AG09309 (cell line): Measurements from ENCODE around the gene OR51M1.

ENCODE experiments used
- DNase-seq: peaks from one replicate; pipeline ENCODE4 v3.0.0-alpha.2; 2010; ENCODE audit warnings: low read depth
- H3K4me3 ChIP-seq: 2 replicates; pipeline ENCODE4 v1.5.1; 2011; ENCODE audit warnings: mild to moderate bottlenecking, low read depth, low read length, moderate library complexity; ENCODE audit not compliant: control insufficient read depth
- CTCF ChIP-seq: IDR thresholded peaks from 2 replicates; pipeline ENCODE4 v1.5.1; 2011; ENCODE audit warnings: mild to moderate bottlenecking, low read depth, low read length, inconsistent platforms; ENCODE audit not compliant: insufficient read depth, control insufficient read depth; ENCODE audit errors: missing control alignments

OR51M1 gene

GRCh38 chr11:5384335-5384734 is 723 bp downstream of the OR51M1 start:
- DNase-seq: no peak
- no peak overlapping the region for H3K4me3 ChIP-seq
- no peak for TF ChIP-seq CTCF

- DNase-seq: no peak
- TF ChIP-seq CTCF: no peak
- H3K4me3 ChIP-seq: no peak overlapping the region
Observed at GRCh38 chr11:5390210-5390609, 6.6 kb downstream of the OR51M1 start.

GRCh38 chr11:5394091-5394490 is 10.5 kb downstream of the OR51M1 start:
- no peak overlapping the region for H3K4me3 ChIP-seq
- no peak for DNase-seq
- no peak for TF ChIP-seq CTCF

GRCh38 chr11:5398936-5399335 is 15.3 kb downstream of the OR51M1 start:
- DNase-seq: no peak
- TF ChIP-seq CTCF: no peak
- no peak overlapping the region for H3K4me3 ChIP-seq

- DNase-seq: no peak
- no peak for TF ChIP-seq CTCF
- no peak overlapping the region for H3K4me3 ChIP-seq
Observed at GRCh38 chr11:5405173-5405572, 21.6 kb downstream of the OR51M1 start.

- DNase-seq: no peak
- TF ChIP-seq CTCF: no peak
- no peak overlapping the region for H3K4me3 ChIP-seq
Observed at GRCh38 chr11:5420993-5421392, 37.4 kb downstream of the OR51M1 start.

GRCh38 chr11:5421811-5422210 is 38.2 kb downstream of the OR51M1 start, which contains the start of gene OR51Q1:
Gene OR51Q1, plus strand, starts transcription at chr11:5422111. Its CDS starts 90 bp downstream, at chr11:5422201.
- TF ChIP-seq CTCF: no peak
- no peak for DNase-seq

More at GRCh38 chr11:5421811-5422210, 38.2 kb downstream of the OR51M1 start, which contains the start of gene OR51Q1:
- H3K4me3 ChIP-seq: no peak within 1 kb of the TSS
